ENCODE results near the gene XRCC4. TPM values are rescaled to one million over a fixed set of nuclear protein-coding genes. Genes with fewer than 3 reads are reported as not detected.

Gene XRCC4
- total RNA-seq, 5 donors from 2014 or later (not counting 1 experiment from before 2014, with no cell fraction given): 3.5 to 5.1 (median 4.2) TPM

DNA sequence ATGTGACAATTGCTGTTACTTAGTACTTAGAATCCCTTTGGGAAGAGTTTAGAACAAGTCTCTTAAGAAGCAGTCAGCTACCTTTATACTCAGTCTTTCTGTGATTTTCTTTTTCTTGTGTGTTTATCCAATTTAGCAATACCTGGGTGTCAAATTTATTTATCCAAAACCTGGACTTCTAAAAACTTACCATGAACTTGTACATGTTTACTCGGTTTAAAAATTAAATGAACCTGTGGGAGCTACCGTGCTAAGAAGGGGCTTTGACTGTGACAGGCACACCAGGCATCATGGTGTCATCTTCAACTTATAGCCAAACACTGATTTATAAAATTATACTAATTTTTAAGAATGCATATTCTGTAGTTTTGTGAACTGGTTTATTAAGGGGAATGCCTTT is 96.5 kb downstream of the XRCC4 start:
- Histone ChIP-seq H3K27me3 (replicated peaks in 1 of 2; ENCODE audit: control insufficient read depth in 2 of 2, extremely low read depth in 1 of 2, insufficient read depth in 2 of 2, low read length in 1 of 2) (no peaks in the 10 kb centered on the region), H3K4me1 (ENCODE audit: control insufficient read depth in 1 of 2, extremely low read depth in 1 of 2, insufficient read depth in 2 of 2, low read length in 2 of 2) (no peaks in the 10 kb centered on the region), H3K27ac (ENCODE audit: low read length) (no peak overlapping the region), H3K36me3 (ENCODE audit: control insufficient read depth in 2 of 2, extremely low read depth in 1 of 2, insufficient read depth in 1 of 2, low read length in 1 of 2) (no peaks in the 10 kb centered on the region), H3K9me3 (no peaks in the 10 kb centered on the region), H3K4me3 (ENCODE audit: control insufficient read depth in 1 of 2, extremely low read depth in 1 of 2, low read length in 1 of 2) (no peak overlapping the region)
- Mint-ChIP-seq H3K36me3 (peaks cover 6% of the 10 kb centered on the region), H3K4me1 (no peaks in the 10 kb centered on the region), H3K4me3 (no peak overlapping the region), H3K9me3 (no peaks in the 10 kb centered on the region), H3K27ac (no peak overlapping the region), H3K27me3 (no peaks in the 10 kb centered on the region)
- ChIA-PET CTCF (no interaction called here), POLR2A (no interaction called here)
- no peak for DNase-seq
- no peak for ATAC-seq (replicated peaks in 1 of 4)
- no CpG with 5 or more reads among the region's 2 CpGs for WGBS (ENCODE audit: insufficient coverage)

DNA sequence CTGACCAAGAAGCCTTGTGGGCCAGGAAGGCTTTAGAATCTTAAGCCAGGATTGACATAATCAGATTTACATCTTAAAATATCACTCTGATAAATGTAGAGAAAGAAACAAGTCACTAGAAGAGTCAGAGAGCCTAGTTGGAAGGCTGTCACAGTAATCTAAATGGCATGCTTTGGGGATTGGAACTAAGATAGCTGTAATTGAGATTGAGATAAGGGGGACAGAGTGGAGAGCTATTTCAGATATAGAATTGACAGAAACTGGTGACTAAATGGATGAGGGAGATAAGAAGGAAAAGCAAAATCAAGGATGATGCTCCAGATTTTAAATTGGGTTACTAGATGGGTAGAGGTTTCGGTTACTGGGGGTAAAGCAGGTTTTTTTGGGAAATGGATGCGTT is 100.5 kb downstream of the XRCC4 start:
- Histone ChIP-seq H3K4me1 (ENCODE audit: control insufficient read depth in 1 of 2, extremely low read depth in 1 of 2, insufficient read depth in 2 of 2, low read length in 2 of 2) (no peaks in the 10 kb centered on the region), H3K27ac (ENCODE audit: low read length) (no peak overlapping the region), H3K36me3 (ENCODE audit: control insufficient read depth in 2 of 2, extremely low read depth in 1 of 2, insufficient read depth in 1 of 2, low read length in 1 of 2) (no peaks in the 10 kb centered on the region), H3K4me3 (ENCODE audit: control insufficient read depth in 1 of 2, extremely low read depth in 1 of 2, low read length in 1 of 2) (no peak overlapping the region), H3K9me3 (no peaks in the 10 kb centered on the region), H3K27me3 (replicated peaks in 1 of 2; ENCODE audit: control insufficient read depth in 2 of 2, extremely low read depth in 1 of 2, insufficient read depth in 2 of 2, low read length in 1 of 2) (no peaks in the 10 kb centered on the region)
- CTCF ChIA-PET: interaction anchor here (0.5 to 0.7 kb wide), 3 partner anchors 57 to 537 kb away, joined by 3 to 6 read pairs (median 5); partner anchors contain the start of gene VCAN (in 1 of the 2)
- no peak for DNase-seq
- no peaks in the 10 kb centered on the region for H3K9me3 Mint-ChIP-seq
- WGBS (ENCODE audit: insufficient coverage): 100% methylated on average over 2 of the region's 2 CpGs
- ATAC-seq (replicated peaks in 1 of 4): no peak
- no peaks in the 10 kb centered on the region for H3K4me1 Mint-ChIP-seq
- H3K36me3 Mint-ChIP-seq: no peaks in the 10 kb centered on the region
- POLR2A ChIA-PET: no interaction called here
- H3K27ac Mint-ChIP-seq: no peak overlapping the region
- H3K27me3 Mint-ChIP-seq: no peaks in the 10 kb centered on the region
- no peak overlapping the region for H3K4me3 Mint-ChIP-seq

DNA sequence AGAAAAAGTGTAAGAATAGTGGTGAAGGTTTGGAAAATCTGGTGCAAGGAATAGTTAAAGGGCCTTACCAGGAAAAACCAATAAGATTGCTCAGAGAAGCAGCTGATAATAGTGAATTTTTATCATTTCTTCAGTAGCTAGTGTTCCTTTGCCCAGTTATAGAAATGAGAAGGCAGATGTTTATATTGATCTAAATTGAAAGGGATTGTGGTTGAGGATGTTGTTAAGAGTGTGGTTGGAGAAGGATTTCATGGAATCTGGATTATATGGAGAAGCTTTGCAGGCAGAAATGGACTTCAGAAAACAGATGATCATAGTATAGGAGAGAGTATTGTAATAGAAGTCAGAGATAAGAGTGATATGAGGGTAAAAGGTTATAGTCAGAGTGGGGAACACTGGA is 102.6 kb downstream of the XRCC4 start:
- H3K4me3 ChIP-seq (ENCODE audit: control insufficient read depth in 1 of 2, extremely low read depth in 1 of 2, low read length in 1 of 2): no peak overlapping the region
- no peaks in the 10 kb centered on the region for H3K36me3 ChIP-seq (ENCODE audit: control insufficient read depth in 2 of 2, extremely low read depth in 1 of 2, insufficient read depth in 1 of 2, low read length in 1 of 2)
- H3K27ac ChIP-seq (ENCODE audit: low read length): no peak overlapping the region
- ATAC-seq (replicated peaks in 1 of 4) (no peak), DNase-seq (no peak)
- H3K4me3 Mint-ChIP-seq: no peak overlapping the region
- no peaks in the 10 kb centered on the region for H3K27me3 ChIP-seq (replicated peaks in 1 of 2; ENCODE audit: control insufficient read depth in 2 of 2, extremely low read depth in 1 of 2, insufficient read depth in 2 of 2, low read length in 1 of 2)
- CTCF ChIA-PET: no interaction called here
- no peak overlapping the region for H3K27ac Mint-ChIP-seq
- H3K9me3 Mint-ChIP-seq: peaks cover 0 to 1% (median under 1%) of the 10 kb centered on the region in 3 donors
- POLR2A ChIA-PET: no interaction called here
- H3K4me1 Mint-ChIP-seq: no peaks in the 10 kb centered on the region
- no peaks in the 10 kb centered on the region for H3K27me3 Mint-ChIP-seq
- peaks cover 6% of the 10 kb centered on the region for H3K36me3 Mint-ChIP-seq
- H3K9me3 ChIP-seq: no peaks in the 10 kb centered on the region
- no peaks in the 10 kb centered on the region for H3K4me1 ChIP-seq (ENCODE audit: control insufficient read depth in 1 of 2, extremely low read depth in 1 of 2, insufficient read depth in 2 of 2, low read length in 2 of 2)

DNA sequence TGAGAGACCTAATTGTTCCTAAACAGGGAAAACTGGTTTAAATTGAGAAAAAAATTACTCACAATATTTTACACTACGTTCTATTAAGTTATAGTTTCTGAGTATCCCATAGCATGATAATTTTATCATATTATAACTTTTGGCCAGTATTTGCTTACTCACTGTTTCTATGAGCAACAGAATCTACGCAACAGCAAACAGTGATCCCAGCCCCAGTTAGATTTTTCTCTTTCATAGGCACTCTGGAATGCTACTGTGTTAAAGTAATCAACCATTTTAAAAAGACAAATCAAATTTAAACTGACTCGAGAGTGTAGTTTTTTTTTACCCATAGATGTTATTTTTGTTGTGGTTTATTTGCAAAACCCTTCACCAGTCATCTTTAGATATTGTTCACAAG is 107.2 kb downstream of the XRCC4 start:
- no peak overlapping the region for H3K4me3 ChIP-seq (ENCODE audit: control insufficient read depth in 1 of 2, extremely low read depth in 1 of 2, low read length in 1 of 2)
- Mint-ChIP-seq H3K4me3 (no peak overlapping the region), H3K4me1 (no peaks in the 10 kb centered on the region), H3K27ac (no peak overlapping the region), H3K27me3 (no peaks in the 10 kb centered on the region), H3K36me3 (peaks cover 8% of the 10 kb centered on the region), H3K9me3 (peaks cover 0 to 9% (median 2%) of the 10 kb centered on the region in 3 donors)
- no peaks in the 10 kb centered on the region for H3K9me3 ChIP-seq
- ChIA-PET CTCF (interaction anchor here in 1 of 2 donors (0.6 kb wide), 1 partner anchor 1752 kb away, joined by 6 read pairs; no protein-coding TSS in a partner anchor), POLR2A (interaction anchor here in 1 of 2 donors (0.7 kb wide), 1 partner anchor 8 kb away, joined by 3 read pairs; no protein-coding TSS in a partner anchor)
- no peaks in the 10 kb centered on the region for H3K36me3 ChIP-seq (ENCODE audit: control insufficient read depth in 2 of 2, extremely low read depth in 1 of 2, insufficient read depth in 1 of 2, low read length in 1 of 2)
- H3K27me3 ChIP-seq (replicated peaks in 1 of 2; ENCODE audit: control insufficient read depth in 2 of 2, extremely low read depth in 1 of 2, insufficient read depth in 2 of 2, low read length in 1 of 2): no peaks in the 10 kb centered on the region
- no peak overlapping the region for H3K27ac ChIP-seq (ENCODE audit: low read length)
- no peaks in the 10 kb centered on the region for H3K4me1 ChIP-seq (ENCODE audit: control insufficient read depth in 1 of 2, extremely low read depth in 1 of 2, insufficient read depth in 2 of 2, low read length in 2 of 2)
- WGBS (ENCODE audit: insufficient coverage): no CpG with 5 or more reads among the region's 3 CpGs
- DNase-seq: no peak
- ATAC-seq (replicated peaks in 1 of 4): no peak

DNA sequence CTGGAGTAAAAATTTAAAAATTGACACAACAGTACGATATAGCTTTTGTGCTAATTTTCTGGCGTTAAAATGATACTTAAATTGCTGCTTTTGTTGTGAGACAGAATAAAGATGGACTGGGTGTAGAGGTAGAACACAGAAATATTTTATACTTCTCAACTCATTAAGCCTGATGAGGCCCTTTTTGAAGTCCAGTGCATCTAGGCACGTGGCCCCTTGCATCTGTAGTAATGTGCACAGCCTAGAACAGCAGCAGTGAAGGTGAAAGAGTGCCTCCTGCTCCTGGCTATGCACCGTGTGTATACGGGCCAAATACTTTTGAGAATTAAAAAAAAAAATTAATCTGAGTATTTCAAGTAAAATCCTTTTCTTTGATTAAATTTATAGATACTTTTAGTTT is 115.6 kb downstream of the XRCC4 start:
- H3K36me3 ChIP-seq (ENCODE audit: control insufficient read depth in 2 of 2, extremely low read depth in 1 of 2, insufficient read depth in 1 of 2, low read length in 1 of 2): no peaks in the 10 kb centered on the region
- no peaks in the 10 kb centered on the region for H3K27me3 ChIP-seq (replicated peaks in 1 of 2; ENCODE audit: control insufficient read depth in 2 of 2, extremely low read depth in 1 of 2, insufficient read depth in 2 of 2, low read length in 1 of 2)
- H3K4me1 ChIP-seq (ENCODE audit: control insufficient read depth in 1 of 2, extremely low read depth in 1 of 2, insufficient read depth in 2 of 2, low read length in 2 of 2): no peaks in the 10 kb centered on the region
- H3K27ac ChIP-seq (ENCODE audit: low read length): no peak overlapping the region
- Mint-ChIP-seq H3K4me3 (no peak overlapping the region), H3K27ac (no peak overlapping the region), H3K36me3 (peaks cover 4% of the 10 kb centered on the region), H3K4me1 (no peaks in the 10 kb centered on the region), H3K9me3 (no peaks in the 10 kb centered on the region), H3K27me3 (no peaks in the 10 kb centered on the region)
- no peak for ATAC-seq (replicated peaks in 1 of 4)
- CTCF ChIA-PET: no interaction called here
- WGBS (ENCODE audit: insufficient coverage): no CpG with 5 or more reads among the region's 5 CpGs
- DNase-seq: no peak
- H3K4me3 ChIP-seq (ENCODE audit: control insufficient read depth in 1 of 2, extremely low read depth in 1 of 2, low read length in 1 of 2): no peak overlapping the region
- POLR2A ChIA-PET: interaction anchor here in 1 of 2 donors (0.6 kb wide), 1 partner anchor 8 kb away, joined by 3 read pairs; no protein-coding TSS in a partner anchor
- no peaks in the 10 kb centered on the region for H3K9me3 ChIP-seq

DNA sequence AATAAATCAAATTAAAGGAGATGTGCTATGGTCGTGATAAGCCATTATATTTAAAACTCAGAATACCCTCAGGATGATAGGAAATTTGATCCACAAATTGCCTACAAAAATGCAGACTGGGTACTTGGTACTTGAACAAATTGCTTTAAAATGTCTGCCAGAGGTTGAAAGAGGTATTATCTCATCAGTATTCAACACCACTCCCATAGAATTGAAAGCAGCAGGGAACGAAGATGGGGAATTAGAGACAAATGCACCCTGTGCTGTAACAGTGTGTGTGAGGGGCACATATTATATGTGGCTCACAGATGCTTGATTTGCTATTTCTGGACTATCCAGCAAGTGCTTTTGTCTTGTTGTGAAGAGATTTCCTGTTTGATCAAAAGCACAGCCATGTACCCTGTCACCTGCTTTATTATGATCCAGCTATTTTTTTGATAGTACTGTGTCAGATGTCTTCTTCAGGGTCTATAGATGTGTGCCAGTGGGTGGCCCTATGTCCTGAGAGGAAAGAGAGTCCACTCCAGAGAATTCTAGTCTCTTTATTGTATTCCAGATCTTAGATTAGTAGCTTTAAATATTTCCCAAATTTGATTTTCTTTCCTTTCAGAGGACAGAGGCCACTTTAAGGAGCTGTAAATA is 120.1 kb downstream of the XRCC4 start:
- H3K36me3 ChIP-seq (ENCODE audit: control insufficient read depth in 2 of 2, extremely low read depth in 1 of 2, insufficient read depth in 1 of 2, low read length in 1 of 2): no peaks in the 10 kb centered on the region
- H3K9me3 ChIP-seq: no peaks in the 10 kb centered on the region
- DNase-seq (no peak), ATAC-seq (replicated peaks in 1 of 4) (no peak)
- no peaks in the 10 kb centered on the region for H3K27me3 Mint-ChIP-seq
- CTCF ChIA-PET: no interaction called here
- POLR2A ChIA-PET: no interaction called here
- H3K4me3 Mint-ChIP-seq: no peak overlapping the region
- H3K4me1 Mint-ChIP-seq: no peaks in the 10 kb centered on the region
- no peak overlapping the region for H3K27ac Mint-ChIP-seq
- H3K27me3 ChIP-seq (replicated peaks in 1 of 2; ENCODE audit: control insufficient read depth in 2 of 2, extremely low read depth in 1 of 2, insufficient read depth in 2 of 2, low read length in 1 of 2): no peaks in the 10 kb centered on the region
- H3K36me3 Mint-ChIP-seq: peaks cover 16% of the 10 kb centered on the region
- H3K4me1 ChIP-seq (ENCODE audit: control insufficient read depth in 1 of 2, extremely low read depth in 1 of 2, insufficient read depth in 2 of 2, low read length in 2 of 2): no peaks in the 10 kb centered on the region
- no CpG with 5 or more reads among the region's 2 CpGs for WGBS (ENCODE audit: insufficient coverage)
- H3K4me3 ChIP-seq (ENCODE audit: control insufficient read depth in 1 of 2, extremely low read depth in 1 of 2, low read length in 1 of 2): no peak overlapping the region
- no peak overlapping the region for H3K27ac ChIP-seq (ENCODE audit: low read length)
- no peaks in the 10 kb centered on the region for H3K9me3 Mint-ChIP-seq

DNA sequence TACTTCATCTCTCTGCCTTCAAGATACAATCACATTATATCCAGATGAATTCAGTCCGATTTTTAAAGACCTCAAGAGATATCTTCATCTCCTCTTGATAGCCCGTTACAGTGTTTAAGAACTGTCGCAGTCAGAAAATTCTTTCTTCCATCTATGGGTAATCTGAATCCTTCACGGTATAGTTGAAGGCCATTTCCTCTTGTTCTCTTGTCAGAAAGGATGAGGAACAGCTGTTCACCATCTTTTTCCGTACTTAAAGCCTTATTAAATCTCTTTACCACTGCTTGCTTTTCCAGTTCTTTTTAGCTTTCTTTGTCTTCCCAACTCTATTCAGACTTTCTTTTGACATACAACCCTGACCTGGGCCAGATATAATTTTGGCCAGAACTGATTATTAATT is 121.8 kb downstream of the XRCC4 start:
- Histone ChIP-seq H3K9me3 (no peaks in the 10 kb centered on the region), H3K36me3 (ENCODE audit: control insufficient read depth in 2 of 2, extremely low read depth in 1 of 2, insufficient read depth in 1 of 2, low read length in 1 of 2) (no peaks in the 10 kb centered on the region), H3K4me3 (ENCODE audit: control insufficient read depth in 1 of 2, extremely low read depth in 1 of 2, low read length in 1 of 2) (no peak overlapping the region), H3K27ac (ENCODE audit: low read length) (no peak overlapping the region), H3K27me3 (replicated peaks in 1 of 2; ENCODE audit: control insufficient read depth in 2 of 2, extremely low read depth in 1 of 2, insufficient read depth in 2 of 2, low read length in 1 of 2) (no peaks in the 10 kb centered on the region), H3K4me1 (ENCODE audit: control insufficient read depth in 1 of 2, extremely low read depth in 1 of 2, insufficient read depth in 2 of 2, low read length in 2 of 2) (no peaks in the 10 kb centered on the region)
- POLR2A ChIA-PET: no interaction called here
- 94% methylated on average over 5 of the region's 5 CpGs for WGBS (ENCODE audit: insufficient coverage)
- DNase-seq: no peak
- Mint-ChIP-seq H3K4me1 (no peaks in the 10 kb centered on the region), H3K36me3 (peaks cover 16% of the 10 kb centered on the region), H3K27ac (no peak overlapping the region), H3K27me3 (no peaks in the 10 kb centered on the region), H3K9me3 (no peaks in the 10 kb centered on the region), H3K4me3 (no peak overlapping the region)
- CTCF ChIA-PET: no interaction called here
- no peak for ATAC-seq (replicated peaks in 1 of 4)

Data from T-cell (primary cell).